GM10266 (cell line): Measurements from ENCODE around the gene PCDHGA2.
"Not testable (repeated sequence)": the region's sequence is repeated elsewhere in the genome, so short reads cannot be mapped to it uniquely, and the experiment has no call there.

ENCODE experiments used
- DNase-seq: peaks from one replicate; pipeline ENCODE4 v3.0.0; 2012; ENCODE audit errors: extremely low spot score
- TF ChIP-seq, protein P1 (sequence below): IDR thresholded peaks from 2 replicates; pipeline ENCODE4 v1.5.1; 2012; ENCODE audit warnings: mild to moderate bottlenecking, low read depth; ENCODE audit not compliant: control insufficient read depth, insufficient read depth; ENCODE audit errors: missing control alignments

The PCDHGA2 gene

GRCh38 chr5:141319699-141320098 is 18.9 kb upstream of the PCDHGA2 start:
- TF ChIP-seq, protein P1, sequence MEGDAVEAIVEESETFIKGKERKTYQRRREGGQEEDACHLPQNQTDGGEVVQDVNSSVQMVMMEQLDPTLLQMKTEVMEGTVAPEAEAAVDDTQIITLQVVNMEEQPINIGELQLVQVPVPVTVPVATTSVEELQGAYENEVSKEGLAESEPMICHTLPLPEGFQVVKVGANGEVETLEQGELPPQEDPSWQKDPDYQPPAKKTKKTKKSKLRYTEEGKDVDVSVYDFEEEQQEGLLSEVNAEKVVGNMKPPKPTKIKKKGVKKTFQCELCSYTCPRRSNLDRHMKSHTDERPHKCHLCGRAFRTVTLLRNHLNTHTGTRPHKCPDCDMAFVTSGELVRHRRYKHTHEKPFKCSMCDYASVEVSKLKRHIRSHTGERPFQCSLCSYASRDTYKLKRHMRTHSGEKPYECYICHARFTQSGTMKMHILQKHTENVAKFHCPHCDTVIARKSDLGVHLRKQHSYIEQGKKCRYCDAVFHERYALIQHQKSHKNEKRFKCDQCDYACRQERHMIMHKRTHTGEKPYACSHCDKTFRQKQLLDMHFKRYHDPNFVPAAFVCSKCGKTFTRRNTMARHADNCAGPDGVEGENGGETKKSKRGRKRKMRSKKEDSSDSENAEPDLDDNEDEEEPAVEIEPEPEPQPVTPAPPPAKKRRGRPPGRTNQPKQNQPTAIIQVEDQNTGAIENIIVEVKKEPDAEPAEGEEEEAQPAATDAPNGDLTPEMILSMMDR: no peak
- DNase-seq: no peak

DNA sequence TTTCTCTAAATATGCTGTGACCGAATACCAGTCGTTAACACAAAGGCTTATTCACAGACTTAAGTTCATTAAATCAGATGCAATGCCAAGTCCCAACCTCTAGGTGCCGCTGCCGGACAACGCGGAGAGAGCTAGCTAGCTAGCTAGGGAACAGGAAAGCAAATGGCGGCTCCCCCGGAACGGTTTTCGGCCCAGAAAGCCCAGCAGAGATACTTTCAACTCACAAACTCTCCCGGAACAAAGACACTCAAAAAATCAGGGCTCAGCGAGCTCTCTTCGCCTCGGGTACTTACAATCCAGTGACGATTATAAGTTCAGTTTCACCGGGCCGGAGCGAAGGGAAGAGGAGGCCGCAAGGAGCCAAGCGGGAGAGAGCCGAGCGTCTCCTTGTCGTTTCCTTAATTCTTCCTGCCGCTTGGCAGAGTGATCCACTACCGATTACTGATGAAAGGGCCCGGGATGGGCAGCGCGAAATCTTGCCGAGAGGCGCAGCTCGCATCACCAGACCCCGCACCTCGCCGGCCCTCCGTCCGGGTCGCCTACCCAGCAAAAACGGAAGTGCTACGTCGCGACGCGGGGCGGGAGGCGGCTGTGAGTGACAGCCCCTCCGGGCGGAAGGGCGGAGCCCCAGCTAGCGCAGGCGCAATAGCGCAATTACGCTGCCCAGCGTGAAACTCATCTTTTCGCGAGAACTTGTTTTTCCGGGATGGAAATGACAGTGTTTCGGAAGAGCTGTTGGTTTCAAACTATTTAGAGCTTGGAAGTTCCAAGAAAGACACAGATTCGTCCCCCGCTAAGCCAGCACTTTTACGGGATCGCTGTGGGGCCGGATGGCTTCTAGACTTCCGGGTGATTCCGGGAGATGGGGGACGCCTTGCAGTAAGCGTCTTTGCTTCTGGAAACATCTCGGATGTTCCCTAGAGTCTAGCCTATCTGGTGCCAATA is 18.1 kb upstream of the PCDHGA2 start, which contains the start of gene TAF7:
Gene TAF7, minus strand, starts transcription at position 560 of the 945 bp plus-strand sequence. CDS start 740 bp downstream, outside the sequence.
- DNase-seq: peak; percentile 93
- TF ChIP-seq, protein P1: peak; percentile 97

DNA sequence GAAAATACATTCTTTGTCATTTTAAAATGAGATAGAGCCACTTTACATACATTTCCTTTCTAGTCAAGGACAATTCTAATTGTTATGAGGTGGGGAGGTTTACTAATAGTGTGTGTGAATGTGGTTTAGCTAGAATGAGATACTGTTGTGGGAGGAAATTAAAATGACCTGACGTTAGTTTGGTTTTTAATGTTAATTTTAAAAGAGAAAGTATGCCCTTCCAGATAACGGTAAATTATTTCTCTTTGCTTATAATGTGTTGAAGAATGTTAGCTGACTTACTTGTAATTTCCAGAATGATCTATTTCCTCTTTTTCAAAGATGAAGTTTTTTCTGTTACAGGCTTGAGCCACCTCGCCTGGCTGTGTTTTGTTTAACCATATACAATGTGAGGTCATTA is 16.3 kb upstream of the PCDHGA2 start:
- DNase-seq: no peak
- TF ChIP-seq, protein P1: no peak

- DNase-seq: peak; percentile 70
- TF ChIP-seq, protein P1: peak; percentile 50
These were observed 12.3 kb upstream of the PCDHGA2 start for GRCh38 chr5:141326088-141326854.

GRCh38 chr5:141328231-141328630 is 10.3 kb upstream of the PCDHGA2 start:
- TF ChIP-seq, protein P1: no peak
- DNase-seq: no peak

GRCh38 chr5:141330299-141331080 is 8.1 kb upstream of the PCDHGA2 start, which contains the start of gene PCDHGA1:
PCDHGA1 (plus strand) TSS chr5:141330514.
- no peak for DNase-seq
- TF ChIP-seq, protein P1: peak; percentile 29

DNA sequence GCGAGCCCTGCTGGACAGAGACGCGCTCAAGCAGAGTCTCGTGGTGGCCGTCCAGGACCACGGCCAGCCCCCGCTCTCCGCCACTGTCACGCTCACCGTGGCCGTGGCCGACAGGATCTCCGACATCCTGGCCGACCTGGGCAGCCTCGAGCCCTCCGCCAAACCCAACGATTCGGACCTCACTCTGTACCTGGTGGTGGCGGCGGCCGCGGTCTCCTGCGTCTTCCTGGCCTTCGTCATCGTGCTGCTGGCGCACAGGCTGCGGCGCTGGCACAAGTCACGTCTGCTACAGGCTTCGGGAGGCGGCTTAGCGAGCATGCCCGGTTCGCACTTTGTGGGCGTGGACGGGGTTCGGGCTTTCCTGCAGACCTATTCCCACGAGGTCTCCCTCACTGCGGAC is 6.0 kb upstream of the PCDHGA2 start:
- DNase-seq: not testable (repeated sequence)

DNA sequence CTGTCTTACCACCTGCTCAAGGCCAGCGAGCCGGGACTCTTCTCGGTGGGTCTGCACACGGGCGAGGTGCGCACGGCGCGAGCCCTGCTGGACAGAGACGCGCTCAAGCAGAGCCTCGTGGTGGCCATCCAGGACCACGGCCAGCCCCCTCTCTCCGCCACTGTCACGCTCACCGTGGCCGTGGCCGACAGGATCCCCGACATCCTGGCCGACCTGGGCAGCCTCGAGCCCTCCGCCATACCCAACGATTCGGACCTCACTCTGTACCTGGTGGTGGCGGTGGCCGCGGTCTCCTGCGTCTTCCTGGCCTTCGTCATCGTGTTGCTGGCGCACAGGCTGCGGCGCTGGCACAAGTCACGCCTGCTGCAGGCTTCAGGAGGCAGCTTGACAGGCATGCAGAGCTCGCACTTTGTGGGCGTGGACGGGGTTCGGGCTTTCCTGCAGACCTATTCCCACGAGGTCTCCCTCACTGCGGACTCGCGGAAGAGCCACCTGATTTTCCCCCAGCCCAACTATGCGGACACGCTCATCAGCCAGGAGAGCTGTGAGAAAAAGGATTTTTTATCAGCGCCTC is 2.3 kb downstream of the PCDHGA2 start:
- not testable (repeated sequence) for DNase-seq
